Measurements from ENCODE around the gene NEUROD4. TPM values are rescaled to one million over a fixed set of nuclear protein-coding genes. Genes with fewer than 3 reads are reported as not detected.

NEUROD4 gene, protein sequence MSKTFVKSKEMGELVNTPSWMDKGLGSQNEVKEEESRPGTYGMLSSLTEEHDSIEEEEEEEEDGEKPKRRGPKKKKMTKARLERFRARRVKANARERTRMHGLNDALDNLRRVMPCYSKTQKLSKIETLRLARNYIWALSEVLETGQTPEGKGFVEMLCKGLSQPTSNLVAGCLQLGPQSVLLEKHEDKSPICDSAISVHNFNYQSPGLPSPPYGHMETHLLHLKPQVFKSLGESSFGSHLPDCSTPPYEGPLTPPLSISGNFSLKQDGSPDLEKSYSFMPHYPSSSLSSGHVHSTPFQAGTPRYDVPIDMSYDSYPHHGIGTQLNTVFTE
- total RNA-seq = not detected
- long read RNA-seq = 0 reads

DNA sequence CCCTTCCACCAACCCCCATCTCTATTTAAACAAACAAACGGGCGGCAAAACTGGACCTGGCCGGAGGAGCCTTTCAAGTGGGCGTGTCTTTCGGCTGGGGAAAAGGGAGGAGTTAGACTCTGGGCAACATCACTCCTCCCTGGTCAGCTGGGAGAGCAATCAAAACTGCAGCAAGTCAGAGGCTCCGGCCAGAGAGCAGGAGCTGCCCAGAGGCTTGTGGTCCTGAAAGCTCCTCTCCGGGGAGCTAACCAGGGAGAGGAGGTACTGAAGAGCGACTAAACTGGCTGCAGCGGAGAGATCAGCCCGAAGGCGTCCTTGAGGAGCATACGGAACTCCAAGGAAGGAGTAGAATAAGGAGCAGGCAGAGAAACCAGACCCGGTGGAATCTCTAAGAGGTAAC lies at the start of gene NEUROD4:
Gene NEUROD4, plus strand, starts transcription at position 191 of the 400 bp plus-strand sequence. CDS start 6,466 bp downstream, outside the sequence.
- Histone ChIP-seq H3K4me1 (no peaks in the 10 kb centered on the region), H3K9me3 (no peaks in the 10 kb centered on the region), H3K27ac (no peak within 1 kb of the TSS), H3K4me3 (no peak within 1 kb of the TSS), H3K36me3 (no peaks in the 10 kb centered on the region), H3K27me3 (peaks cover 20% of the 10 kb centered on the region)
- TF ChIP-seq, protein P1, sequence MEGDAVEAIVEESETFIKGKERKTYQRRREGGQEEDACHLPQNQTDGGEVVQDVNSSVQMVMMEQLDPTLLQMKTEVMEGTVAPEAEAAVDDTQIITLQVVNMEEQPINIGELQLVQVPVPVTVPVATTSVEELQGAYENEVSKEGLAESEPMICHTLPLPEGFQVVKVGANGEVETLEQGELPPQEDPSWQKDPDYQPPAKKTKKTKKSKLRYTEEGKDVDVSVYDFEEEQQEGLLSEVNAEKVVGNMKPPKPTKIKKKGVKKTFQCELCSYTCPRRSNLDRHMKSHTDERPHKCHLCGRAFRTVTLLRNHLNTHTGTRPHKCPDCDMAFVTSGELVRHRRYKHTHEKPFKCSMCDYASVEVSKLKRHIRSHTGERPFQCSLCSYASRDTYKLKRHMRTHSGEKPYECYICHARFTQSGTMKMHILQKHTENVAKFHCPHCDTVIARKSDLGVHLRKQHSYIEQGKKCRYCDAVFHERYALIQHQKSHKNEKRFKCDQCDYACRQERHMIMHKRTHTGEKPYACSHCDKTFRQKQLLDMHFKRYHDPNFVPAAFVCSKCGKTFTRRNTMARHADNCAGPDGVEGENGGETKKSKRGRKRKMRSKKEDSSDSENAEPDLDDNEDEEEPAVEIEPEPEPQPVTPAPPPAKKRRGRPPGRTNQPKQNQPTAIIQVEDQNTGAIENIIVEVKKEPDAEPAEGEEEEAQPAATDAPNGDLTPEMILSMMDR (IDR thresholded peaks at IDR 0.05) = no peak
- intact Hi-C loops (cut with DNase I) = no loop called here
- ATAC-seq (peak; percentile 99), DNase-seq (peak; percentile 78)

DNA sequence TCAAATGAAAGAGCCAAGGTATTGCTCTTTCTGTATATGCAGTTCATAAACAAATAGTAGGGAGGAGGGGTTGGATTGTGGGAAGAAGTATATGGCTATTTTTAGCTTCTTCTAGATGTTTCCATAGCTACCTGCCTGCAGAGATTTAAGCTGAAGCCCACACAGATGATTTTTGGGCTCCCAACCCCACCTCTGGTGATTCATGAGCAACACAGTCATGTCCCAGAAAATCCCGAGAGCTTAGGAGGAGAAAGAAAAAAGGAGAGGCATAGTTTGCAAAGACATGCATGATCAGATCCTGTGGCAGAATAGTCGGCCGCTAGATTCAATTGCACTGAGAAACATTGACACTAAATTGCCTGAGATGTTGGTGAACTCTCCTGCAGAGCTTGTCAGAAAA lies 49.0 kb upstream of the NEUROD4 start:
- TF ChIP-seq, protein P1 (IDR thresholded peaks at IDR 0.05) = no peak
- intact Hi-C loops (cut with DNase I) = no loop called here
- Histone ChIP-seq H3K4me3 (no peak overlapping the region), H3K4me1 (no peaks in the 10 kb centered on the region), H3K36me3 (no peaks in the 10 kb centered on the region), H3K27me3 (no peaks in the 10 kb centered on the region), H3K27ac (no peak overlapping the region), H3K9me3 (no peaks in the 10 kb centered on the region)
- DNase-seq (no peak), ATAC-seq (no peak)

DNA sequence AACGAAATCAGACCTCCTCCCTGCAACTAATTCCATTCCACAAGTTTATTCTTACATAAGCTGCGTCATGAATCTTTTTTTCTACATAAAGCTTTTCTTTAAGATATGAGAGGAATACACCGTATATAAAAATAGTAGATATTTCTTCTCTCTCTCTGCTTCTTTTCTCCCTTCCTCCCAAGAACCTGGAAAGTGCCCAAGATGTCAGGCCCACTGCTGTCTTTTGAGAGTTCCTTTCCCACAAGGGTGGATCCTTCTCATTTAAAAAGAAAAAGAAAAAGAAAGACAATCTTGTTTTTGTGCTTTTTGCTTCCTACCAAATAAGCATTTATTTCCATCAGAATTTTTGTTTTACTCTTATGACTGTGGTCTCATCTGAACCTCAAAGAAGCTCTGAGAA lies 46.2 kb upstream of the NEUROD4 start:
- H3K9me3 ChIP-seq = no peaks in the 10 kb centered on the region
- no peak overlapping the region for H3K4me3 ChIP-seq
- H3K36me3 ChIP-seq = no peaks in the 10 kb centered on the region
- no peaks in the 10 kb centered on the region for H3K27me3 ChIP-seq
- TF ChIP-seq, protein P1 (IDR thresholded peaks at IDR 0.05) = no peak
- ATAC-seq = no peak
- DNase-seq = no peak
- H3K4me1 ChIP-seq = no peaks in the 10 kb centered on the region
- no peak overlapping the region for H3K27ac ChIP-seq
- intact Hi-C loops (cut with DNase I) = no loop called here

DNA sequence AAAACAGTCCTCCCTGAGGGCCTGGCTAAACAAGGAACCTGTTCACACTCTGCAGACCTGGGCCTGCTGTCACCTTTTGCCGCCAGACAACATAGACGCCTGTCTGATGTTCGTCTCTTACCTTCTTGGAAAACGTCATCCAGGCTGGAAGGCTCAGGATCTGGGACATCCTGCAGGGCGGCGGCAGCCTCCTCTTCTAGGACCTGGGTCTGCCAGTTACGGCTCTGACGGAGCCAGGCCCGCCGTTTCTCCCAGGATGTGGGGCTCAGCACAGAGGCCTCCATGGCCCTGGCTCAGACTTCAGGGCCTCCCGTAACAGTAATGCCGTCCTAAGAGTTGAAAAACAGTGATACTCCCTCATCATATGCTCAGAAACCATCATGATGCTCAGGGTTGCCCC lies 45.5 kb upstream of the NEUROD4 start:
- Histone ChIP-seq H3K27ac (no peak overlapping the region), H3K9me3 (no peaks in the 10 kb centered on the region), H3K4me1 (no peaks in the 10 kb centered on the region), H3K4me3 (no peak overlapping the region), H3K27me3 (no peaks in the 10 kb centered on the region), H3K36me3 (no peaks in the 10 kb centered on the region)
- DNase-seq = no peak
- no peak for ATAC-seq
- TF ChIP-seq, protein P1 (IDR thresholded peaks at IDR 0.05) = no peak
- intact Hi-C loops (cut with DNase I) = no loop called here

DNA sequence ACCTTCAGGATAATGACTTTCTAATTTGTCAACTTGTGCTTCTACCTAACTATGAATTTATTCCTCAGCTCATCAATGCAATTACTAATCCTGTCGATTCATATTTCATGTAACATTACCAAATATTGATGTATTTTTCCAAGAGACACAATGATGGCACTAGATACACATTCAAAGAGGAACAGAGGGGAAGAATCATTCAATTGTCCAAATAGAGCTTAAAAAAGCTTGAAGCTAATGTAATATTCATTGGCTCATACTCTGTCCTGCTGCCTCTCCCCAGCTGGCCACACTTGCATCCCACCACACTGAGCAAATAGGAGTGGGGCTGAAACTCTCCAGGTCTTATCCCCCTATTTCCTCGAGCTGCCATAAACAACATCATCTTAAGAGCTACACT lies 44.5 kb upstream of the NEUROD4 start:
- Histone ChIP-seq H3K36me3 (no peaks in the 10 kb centered on the region), H3K27me3 (no peaks in the 10 kb centered on the region), H3K4me3 (no peak overlapping the region), H3K27ac (no peak overlapping the region), H3K4me1 (no peaks in the 10 kb centered on the region), H3K9me3 (no peaks in the 10 kb centered on the region)
- TF ChIP-seq, protein P1 (IDR thresholded peaks at IDR 0.05) = no peak
- intact Hi-C loops (cut with DNase I) = no loop called here
- no peak for DNase-seq
- no peak for ATAC-seq
